ENCODE results near the gene IRAK3. TPM values are rescaled to one million over a fixed set of nuclear protein-coding genes. Genes with fewer than 3 reads are reported as not detected.
"Not testable (repeated sequence)": the region's sequence is repeated elsewhere in the genome, so short reads cannot be mapped to it uniquely, and the experiment has no call there.

The IRAK3 gene
- total RNA-seq, 4 donors from 2014 or later = 3.0 to 26.4 (median 7.8) TPM

DNA sequence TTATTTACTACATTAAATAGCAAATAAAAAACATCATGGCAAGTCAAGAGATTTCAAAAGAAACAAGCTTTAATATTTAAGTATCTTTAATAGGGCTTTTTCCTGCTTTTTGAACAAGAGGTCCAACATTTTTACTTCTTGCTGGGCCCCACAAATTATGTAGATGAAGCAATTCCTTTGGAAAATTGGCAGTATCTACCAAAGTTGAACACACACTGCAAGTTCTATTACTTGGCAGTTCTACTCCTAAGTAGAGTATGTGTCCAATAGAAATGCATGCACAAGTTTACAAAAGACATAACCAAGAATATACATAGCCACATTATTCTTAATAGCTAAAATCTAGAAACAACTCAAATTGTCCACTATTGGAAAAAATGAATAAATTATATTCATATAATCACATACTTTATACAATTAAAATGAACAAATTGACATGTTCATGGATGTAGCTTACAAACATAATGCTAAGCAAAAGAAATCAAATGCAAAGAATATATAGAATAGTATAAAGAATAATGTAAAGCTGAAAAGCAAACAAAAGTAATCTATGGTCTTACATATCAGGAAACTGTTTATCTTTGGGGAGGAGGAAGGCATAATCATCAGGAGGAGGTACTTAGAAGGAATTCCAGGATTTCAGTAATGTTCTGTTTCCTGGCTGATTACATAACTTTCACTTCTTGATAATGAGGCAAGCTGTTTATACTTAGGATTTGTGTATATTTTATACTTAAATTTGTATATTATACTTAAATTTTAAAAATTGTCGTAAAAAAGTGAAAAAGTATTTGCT lies 12.7 kb upstream of the IRAK3 start:
- TF ChIP-seq, protein P1, sequence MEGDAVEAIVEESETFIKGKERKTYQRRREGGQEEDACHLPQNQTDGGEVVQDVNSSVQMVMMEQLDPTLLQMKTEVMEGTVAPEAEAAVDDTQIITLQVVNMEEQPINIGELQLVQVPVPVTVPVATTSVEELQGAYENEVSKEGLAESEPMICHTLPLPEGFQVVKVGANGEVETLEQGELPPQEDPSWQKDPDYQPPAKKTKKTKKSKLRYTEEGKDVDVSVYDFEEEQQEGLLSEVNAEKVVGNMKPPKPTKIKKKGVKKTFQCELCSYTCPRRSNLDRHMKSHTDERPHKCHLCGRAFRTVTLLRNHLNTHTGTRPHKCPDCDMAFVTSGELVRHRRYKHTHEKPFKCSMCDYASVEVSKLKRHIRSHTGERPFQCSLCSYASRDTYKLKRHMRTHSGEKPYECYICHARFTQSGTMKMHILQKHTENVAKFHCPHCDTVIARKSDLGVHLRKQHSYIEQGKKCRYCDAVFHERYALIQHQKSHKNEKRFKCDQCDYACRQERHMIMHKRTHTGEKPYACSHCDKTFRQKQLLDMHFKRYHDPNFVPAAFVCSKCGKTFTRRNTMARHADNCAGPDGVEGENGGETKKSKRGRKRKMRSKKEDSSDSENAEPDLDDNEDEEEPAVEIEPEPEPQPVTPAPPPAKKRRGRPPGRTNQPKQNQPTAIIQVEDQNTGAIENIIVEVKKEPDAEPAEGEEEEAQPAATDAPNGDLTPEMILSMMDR (IDR thresholded peaks at IDR 0.05) = no peak
- TF ChIP-seq POLR2A (IDR thresholded peaks at IDR 0.05) = no peak
- no peak overlapping the region for H3K27ac ChIP-seq
- H3K27me3 ChIP-seq = no peaks in the 10 kb centered on the region
- H3K4me3 ChIP-seq = no peak overlapping the region
- H3K36me3 ChIP-seq = no peaks in the 10 kb centered on the region
- no peak for DNase-seq
- H3K9me3 ChIP-seq = no peaks in the 10 kb centered on the region
- H3K4me1 ChIP-seq = no peaks in the 10 kb centered on the region

DNA sequence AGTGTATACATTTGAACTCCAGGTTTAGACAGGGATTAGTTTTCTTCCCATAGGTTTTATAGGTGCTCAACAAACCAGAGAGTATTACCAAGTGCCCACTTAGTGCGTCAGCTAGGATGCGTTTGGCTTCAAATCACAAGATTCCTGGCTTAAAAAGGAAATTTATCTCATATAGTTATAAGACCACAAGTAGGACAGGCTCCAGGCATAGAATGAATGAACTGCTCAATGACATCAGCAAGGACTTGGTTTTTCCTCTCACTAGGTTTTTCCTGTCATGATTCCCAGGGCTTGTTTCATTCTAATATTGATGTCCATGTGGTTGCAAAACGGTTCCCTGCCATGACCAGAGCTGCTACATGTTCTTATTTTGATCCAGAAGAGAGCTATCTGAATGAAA lies 6.1 kb upstream of the IRAK3 start:
- H3K36me3 ChIP-seq = no peaks in the 10 kb centered on the region
- no peak overlapping the region for H3K4me3 ChIP-seq
- DNase-seq = no peak
- H3K4me1 ChIP-seq = no peaks in the 10 kb centered on the region
- H3K9me3 ChIP-seq = no peaks in the 10 kb centered on the region
- TF ChIP-seq POLR2A (IDR thresholded peaks at IDR 0.05) = no peak
- TF ChIP-seq, protein P1 (IDR thresholded peaks at IDR 0.05) = no peak
- no peaks in the 10 kb centered on the region for H3K27me3 ChIP-seq
- H3K27ac ChIP-seq = no peak overlapping the region

DNA sequence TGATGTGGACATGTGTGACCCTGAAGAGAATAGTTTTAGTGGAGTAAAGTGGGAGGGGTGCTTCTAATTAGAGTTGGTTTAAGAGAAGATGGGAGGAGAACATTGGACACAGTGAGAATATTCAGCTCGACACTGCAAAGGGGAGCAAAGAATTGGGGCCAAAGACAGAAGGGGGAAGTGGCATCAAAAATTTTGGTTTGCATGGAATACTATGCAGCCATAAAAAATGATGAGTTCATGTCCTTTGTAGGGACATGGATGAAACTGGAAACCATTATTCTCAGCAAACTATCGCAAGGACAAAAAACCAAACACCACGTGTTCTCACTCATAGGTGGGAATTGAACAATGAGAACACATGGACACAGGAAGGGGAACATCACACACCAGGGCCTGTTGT lies 4.2 kb upstream of the IRAK3 start:
- not testable (repeated sequence) for H3K27ac ChIP-seq, DNase-seq, H3K4me1 ChIP-seq, H3K27me3 ChIP-seq, H3K36me3 ChIP-seq, H3K9me3 ChIP-seq, H3K4me3 ChIP-seq

DNA sequence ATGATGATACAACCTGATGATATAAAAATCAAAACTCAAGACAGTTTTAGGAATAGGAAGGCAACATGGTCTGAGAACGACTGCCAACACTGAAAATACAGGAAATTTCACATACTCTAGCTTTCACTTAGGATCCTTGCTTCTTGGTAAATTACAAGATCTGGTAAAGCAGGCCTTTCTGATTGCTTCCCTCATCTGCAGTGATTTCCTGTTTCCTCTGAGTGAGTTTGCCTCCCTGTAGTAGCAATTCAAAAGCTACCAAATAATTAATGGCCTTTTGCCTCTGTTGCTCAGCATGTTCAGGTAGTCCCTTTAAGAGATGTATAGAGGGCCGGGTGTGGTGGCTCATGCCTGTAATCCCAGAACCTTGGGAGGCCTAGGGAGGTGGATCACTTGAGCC lies 2.0 kb upstream of the IRAK3 start:
- no peak for DNase-seq
- Histone ChIP-seq H3K36me3 (no peaks in the 10 kb centered on the region), H3K27me3 (no peaks in the 10 kb centered on the region), H3K9me3 (no peaks in the 10 kb centered on the region), H3K4me3 (no peak overlapping the region), H3K4me1 (peaks cover 0 to 6% (median 0%) of the 10 kb centered on the region in 4 donors), H3K27ac (no peak overlapping the region)
- TF ChIP-seq, protein P1 (IDR thresholded peaks at IDR 0.05) = no peak
- TF ChIP-seq POLR2A (IDR thresholded peaks at IDR 0.05) = no peak

DNA sequence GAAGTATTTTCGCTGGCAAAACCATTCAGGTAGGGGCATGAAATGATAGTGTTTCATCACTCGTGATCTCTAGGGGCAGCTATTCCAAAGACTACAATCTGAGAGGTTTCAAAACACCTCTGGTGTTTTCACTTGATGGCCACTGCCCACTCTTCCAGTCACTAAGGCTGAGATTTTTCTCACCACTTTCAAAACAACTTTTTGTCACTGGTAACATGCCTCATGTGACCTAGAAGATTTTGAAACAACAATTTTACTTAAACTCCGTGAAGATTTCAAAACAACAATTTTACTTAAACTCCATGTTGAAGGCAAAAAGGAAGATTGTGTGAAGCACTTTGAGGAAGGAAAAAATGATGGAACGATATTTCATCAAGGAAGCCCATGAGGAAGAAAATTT lies 1.2 kb upstream of the IRAK3 start:
- H3K36me3 ChIP-seq = no peaks in the 10 kb centered on the region
- no peaks in the 10 kb centered on the region for H3K9me3 ChIP-seq
- H3K4me3 ChIP-seq = no peak overlapping the region
- no peak overlapping the region for H3K27ac ChIP-seq
- H3K27me3 ChIP-seq = no peaks in the 10 kb centered on the region
- no peak for DNase-seq
- H3K4me1 ChIP-seq = peaks cover 0 to 6% (median 0%) of the 10 kb centered on the region in 4 donors
- TF ChIP-seq POLR2A (IDR thresholded peaks at IDR 0.05) = no peak
- TF ChIP-seq, protein P1 (IDR thresholded peaks at IDR 0.05) = no peak

DNA sequence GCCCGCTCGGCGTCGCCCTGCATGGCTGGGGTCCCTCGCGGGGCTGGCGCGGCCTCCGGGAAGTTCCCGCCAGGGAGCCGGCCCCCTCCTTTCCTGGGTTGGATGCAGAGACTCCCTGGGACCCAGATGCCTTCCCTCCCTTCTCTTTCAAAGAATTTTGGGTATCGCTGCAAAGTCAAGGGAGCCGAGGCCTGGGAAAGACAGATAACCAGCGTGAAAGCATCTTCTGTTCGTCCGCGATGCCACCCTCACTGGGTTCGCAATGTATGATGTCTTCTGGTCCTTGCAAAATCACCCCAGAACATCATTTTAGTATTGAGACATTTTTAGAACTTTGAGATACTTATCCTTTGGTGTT lies 451 bp downstream of the IRAK3 start:
- Histone ChIP-seq H3K36me3 (no peaks in the 10 kb centered on the region), H3K27me3 (no peaks in the 10 kb centered on the region), H3K4me3 (peak overlapping the region; percentile 35 to 69 (median 54)), H3K27ac (peak overlapping the region; percentile 74 to 89 (median 84)), H3K4me1 (peaks cover 0 to 6% (median 0%) of the 10 kb centered on the region in 4 donors), H3K9me3 (no peaks in the 10 kb centered on the region)
- DNase-seq = no peak
- TF ChIP-seq, protein P1 (IDR thresholded peaks at IDR 0.05) = no peak

Data from Peyer's patch (tissue), 4 donors.